ENCODE measurements around the gene DYNC2I2.

DNA sequence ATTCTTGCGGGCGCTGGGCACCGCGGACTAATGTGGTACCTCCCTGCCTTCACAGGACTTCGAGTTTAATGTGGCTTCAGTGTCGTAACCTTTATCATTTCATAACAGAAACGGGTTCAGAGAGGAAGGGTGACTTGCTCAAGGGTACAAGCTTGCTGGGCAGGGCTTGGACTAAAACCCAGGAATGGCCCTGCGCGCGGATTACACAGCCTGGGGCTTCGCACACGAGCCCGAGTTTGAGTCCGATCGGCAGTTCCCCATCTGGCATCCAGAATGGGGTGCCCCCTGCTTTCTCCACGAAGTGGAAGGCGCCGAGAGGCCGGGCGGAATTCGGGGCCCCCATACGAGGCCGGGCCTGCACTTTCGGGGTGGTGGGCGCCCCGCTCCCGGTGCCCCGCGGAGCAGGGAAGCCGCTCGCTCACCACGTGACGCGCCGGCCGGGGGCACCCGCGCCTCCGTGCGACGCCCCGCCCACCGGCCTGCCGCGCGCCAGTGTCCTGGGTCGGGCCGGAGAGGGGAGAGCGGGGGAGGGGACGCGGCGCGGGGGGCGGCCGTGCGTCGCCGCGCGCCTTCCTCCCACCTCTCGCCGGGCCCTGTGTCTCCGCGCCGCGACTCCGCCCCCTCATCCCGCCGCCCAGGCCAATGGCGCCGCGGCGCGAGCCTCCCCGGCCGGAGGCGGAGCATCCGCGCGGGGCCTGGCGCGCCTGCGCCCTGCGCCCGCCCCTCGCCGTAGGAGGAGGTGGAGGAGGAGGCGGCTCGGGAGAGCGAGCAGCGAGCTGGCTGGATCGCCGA, 32.0 kb upstream of the DYNC2I2 start, which contains the start of gene SET:
- TF ChIP-seq, protein P1, sequence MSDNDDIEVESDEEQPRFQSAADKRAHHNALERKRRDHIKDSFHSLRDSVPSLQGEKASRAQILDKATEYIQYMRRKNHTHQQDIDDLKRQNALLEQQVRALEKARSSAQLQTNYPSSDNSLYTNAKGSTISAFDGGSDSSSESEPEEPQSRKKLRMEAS (IDR thresholded peaks at IDR 0.05; ENCODE audit: low read depth, low read length): peak; percentile 68; the same call in 1 of the 2 replicates
- TF ChIP-seq, protein P2, sequence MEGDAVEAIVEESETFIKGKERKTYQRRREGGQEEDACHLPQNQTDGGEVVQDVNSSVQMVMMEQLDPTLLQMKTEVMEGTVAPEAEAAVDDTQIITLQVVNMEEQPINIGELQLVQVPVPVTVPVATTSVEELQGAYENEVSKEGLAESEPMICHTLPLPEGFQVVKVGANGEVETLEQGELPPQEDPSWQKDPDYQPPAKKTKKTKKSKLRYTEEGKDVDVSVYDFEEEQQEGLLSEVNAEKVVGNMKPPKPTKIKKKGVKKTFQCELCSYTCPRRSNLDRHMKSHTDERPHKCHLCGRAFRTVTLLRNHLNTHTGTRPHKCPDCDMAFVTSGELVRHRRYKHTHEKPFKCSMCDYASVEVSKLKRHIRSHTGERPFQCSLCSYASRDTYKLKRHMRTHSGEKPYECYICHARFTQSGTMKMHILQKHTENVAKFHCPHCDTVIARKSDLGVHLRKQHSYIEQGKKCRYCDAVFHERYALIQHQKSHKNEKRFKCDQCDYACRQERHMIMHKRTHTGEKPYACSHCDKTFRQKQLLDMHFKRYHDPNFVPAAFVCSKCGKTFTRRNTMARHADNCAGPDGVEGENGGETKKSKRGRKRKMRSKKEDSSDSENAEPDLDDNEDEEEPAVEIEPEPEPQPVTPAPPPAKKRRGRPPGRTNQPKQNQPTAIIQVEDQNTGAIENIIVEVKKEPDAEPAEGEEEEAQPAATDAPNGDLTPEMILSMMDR (IDR thresholded peaks at IDR 0.05; ENCODE audit: low read depth, low read length): no peak
